Caco-2 (cell line): Measurements from ENCODE around the gene ABCA9. TPM values are rescaled to one million over a fixed set of nuclear protein-coding genes. Genes with fewer than 3 reads are reported as not detected.

Experiments used
- BruUV-seq: library from RNA; stranded (reverse); fragments of 400-500 nt; replicated peaks from 2 replicates; lab custom pipeline; 2021; lab: Mats Ljungman, UMichigan
- CTCF ChIA-PET: fragments of 300-600 bp; sonication (Branson Sonifier 250); formaldehyde crosslinking; loops from one replicate; lab custom pipeline; 2022; ENCODE audit warnings: antibody characterized with exemption; lab: Charles Lee
- POLR2A ChIA-PET: fragments of 300-600 bp; sonication (Branson Sonifier 250); formaldehyde crosslinking; loops from one replicate; lab custom pipeline; 2022; ENCODE audit warnings: antibody characterized with exemption; lab: Charles Lee
- DNase-seq, 2 experiments: peaks; one replicate each; pipeline versions ENCODE4 v3.0.0 to v3.0.0-alpha.2; 2020 to 2022
- H3K27me3 ChIP-seq: replicated peaks from 2 replicates; pipeline ENCODE4 v1.6.0; 2011; ENCODE audit warnings: low read length; ENCODE audit not compliant: control insufficient read depth, insufficient read depth
- H3K36me3 ChIP-seq: 2 replicates; pipeline ENCODE4 v1.5.1; 2011; ENCODE audit warnings: low read length; ENCODE audit not compliant: control insufficient read depth, insufficient read depth
- H3K4me1 ChIP-seq: fragments of 250-450 bp; sonication (Bioruptor Pico); 2 replicates; pipeline ENCODE4 v1.5.1; 2020; ENCODE audit warnings: mild to moderate bottlenecking
- H3K4me3 ChIP-seq: 2 replicates; pipeline ENCODE4 v1.5.1; 2011; ENCODE audit warnings: low read depth, mild to moderate bottlenecking, control low read depth, low read length
- H3K9me3 ChIP-seq: fragments of 250-450 bp; sonication (Bioruptor Pico); 2 replicates; pipeline ENCODE4 v1.5.1; 2020; ENCODE audit warnings: mild to moderate bottlenecking, moderate library complexity
- H3K27ac Mint-ChIP-seq: one replicate; pipeline ENCODE4 v1.8.0; 2022; ENCODE audit warnings: mixed read lengths; ENCODE audit not compliant: unreplicated experiment
- H3K27me3 Mint-ChIP-seq: one replicate; pipeline ENCODE4 v1.8.0; 2022; ENCODE audit warnings: mixed read lengths; ENCODE audit not compliant: insufficient read depth, unreplicated experiment
- H3K36me3 Mint-ChIP-seq: one replicate; pipeline ENCODE4 v1.8.0; 2022; ENCODE audit warnings: mild to moderate bottlenecking, mixed read lengths; ENCODE audit not compliant: insufficient read depth, unreplicated experiment
- H3K4me1 Mint-ChIP-seq: one replicate; pipeline ENCODE4 v1.8.0; 2022; ENCODE audit warnings: low read depth, mixed read lengths; ENCODE audit not compliant: unreplicated experiment
- H3K4me3 Mint-ChIP-seq: one replicate; pipeline ENCODE4 v1.8.0; 2022; ENCODE audit warnings: mild to moderate bottlenecking, moderate library complexity, mixed read lengths; ENCODE audit not compliant: unreplicated experiment
- H3K9me3 Mint-ChIP-seq: one replicate; pipeline ENCODE4 v1.8.0; 2022; ENCODE audit warnings: mixed read lengths; ENCODE audit not compliant: unreplicated experiment
- intact Hi-C: fragments of 100-400 bp; cut with micrococcal nuclease; formaldehyde crosslinking; loops from one replicate; pipeline ENCODE4 v1.10.0; 2022; ENCODE audit not compliant: unreplicated experiment
- total RNA-seq: library from RNA; stranded (reverse); gene quantifications from 2 replicates; pipeline ENCODE4 v1.2.3, GENCODE V29; 2022
- TF ChIP-seq, protein P1 (sequence below), 2 experiments: fragments of 200-600 bp in 1 of 2; IDR thresholded peaks; 1 replicate in 1 of 2; 2 replicates in 1 of 2; pipeline versions ENCODE4 v1.5.1 to v1.8.0; 2011 to 2022; ENCODE audit warnings: antibody characterized with exemption in 1 of 2, control low read depth in 1 of 2, inconsistent platforms in 1 of 2, low read depth in 1 of 2, low read length in 1 of 2, mild to moderate bottlenecking in 1 of 2, moderate library complexity in 1 of 2; ENCODE audit not compliant: insufficient read depth in 1 of 2, severe bottlenecking in 1 of 2, unreplicated experiment in 1 of 2

Gene ABCA9
- total RNA-seq, 1 experiment from 2014 or later: 0.27 TPM

DNA sequence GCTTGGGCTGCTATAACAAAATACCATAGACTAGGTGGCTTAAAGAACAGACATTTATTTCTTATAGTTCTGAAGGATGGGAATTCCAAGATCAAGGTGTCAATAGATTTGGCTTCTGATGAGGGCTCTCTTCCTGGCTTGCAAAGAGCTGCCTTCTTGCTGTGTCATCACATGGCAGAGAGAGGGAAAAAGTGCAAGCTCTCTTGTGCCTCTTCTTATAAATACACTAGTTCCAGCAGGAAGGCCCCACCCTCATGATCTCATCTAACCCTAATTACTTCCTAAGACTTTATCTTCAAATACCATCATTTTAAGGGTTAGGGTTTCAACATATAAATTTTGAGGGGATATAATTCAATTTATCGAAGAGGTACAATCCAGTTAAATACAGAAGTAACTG lies 30.6 kb downstream of the ABCA9 start:
- BruUV-seq: no TSS peak
- no peak overlapping the region for H3K4me3 Mint-ChIP-seq
- peaks cover 4% of the 10 kb centered on the region for H3K4me1 Mint-ChIP-seq
- Histone ChIP-seq H3K4me1 (no peaks in the 10 kb centered on the region), H3K36me3 (no peaks in the 10 kb centered on the region), H3K4me3 (no peak overlapping the region), H3K9me3 (no peaks in the 10 kb centered on the region), H3K27me3 (no peaks in the 10 kb centered on the region)
- CTCF ChIA-PET: interaction anchor here (0.9 kb wide), 1 partner anchor 13 kb away, joined by 3 read pairs; no protein-coding TSS in a partner anchor
- H3K36me3 Mint-ChIP-seq: no peaks in the 10 kb centered on the region
- POLR2A ChIA-PET: no interaction called here
- DNase-seq: no peak
- no peaks in the 10 kb centered on the region for H3K27me3 Mint-ChIP-seq
- H3K9me3 Mint-ChIP-seq: no peaks in the 10 kb centered on the region
- TF ChIP-seq, protein P1, sequence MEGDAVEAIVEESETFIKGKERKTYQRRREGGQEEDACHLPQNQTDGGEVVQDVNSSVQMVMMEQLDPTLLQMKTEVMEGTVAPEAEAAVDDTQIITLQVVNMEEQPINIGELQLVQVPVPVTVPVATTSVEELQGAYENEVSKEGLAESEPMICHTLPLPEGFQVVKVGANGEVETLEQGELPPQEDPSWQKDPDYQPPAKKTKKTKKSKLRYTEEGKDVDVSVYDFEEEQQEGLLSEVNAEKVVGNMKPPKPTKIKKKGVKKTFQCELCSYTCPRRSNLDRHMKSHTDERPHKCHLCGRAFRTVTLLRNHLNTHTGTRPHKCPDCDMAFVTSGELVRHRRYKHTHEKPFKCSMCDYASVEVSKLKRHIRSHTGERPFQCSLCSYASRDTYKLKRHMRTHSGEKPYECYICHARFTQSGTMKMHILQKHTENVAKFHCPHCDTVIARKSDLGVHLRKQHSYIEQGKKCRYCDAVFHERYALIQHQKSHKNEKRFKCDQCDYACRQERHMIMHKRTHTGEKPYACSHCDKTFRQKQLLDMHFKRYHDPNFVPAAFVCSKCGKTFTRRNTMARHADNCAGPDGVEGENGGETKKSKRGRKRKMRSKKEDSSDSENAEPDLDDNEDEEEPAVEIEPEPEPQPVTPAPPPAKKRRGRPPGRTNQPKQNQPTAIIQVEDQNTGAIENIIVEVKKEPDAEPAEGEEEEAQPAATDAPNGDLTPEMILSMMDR (IDR thresholded peaks at IDR 0.05; ENCODE audit: insufficient read depth in 1 of 2, low read depth in 1 of 2, low read length in 1 of 2, severe bottlenecking in 1 of 2, unreplicated experiment in 1 of 2): no peak
- intact Hi-C loops: no loop called here
- H3K27ac Mint-ChIP-seq: no peak overlapping the region

DNA sequence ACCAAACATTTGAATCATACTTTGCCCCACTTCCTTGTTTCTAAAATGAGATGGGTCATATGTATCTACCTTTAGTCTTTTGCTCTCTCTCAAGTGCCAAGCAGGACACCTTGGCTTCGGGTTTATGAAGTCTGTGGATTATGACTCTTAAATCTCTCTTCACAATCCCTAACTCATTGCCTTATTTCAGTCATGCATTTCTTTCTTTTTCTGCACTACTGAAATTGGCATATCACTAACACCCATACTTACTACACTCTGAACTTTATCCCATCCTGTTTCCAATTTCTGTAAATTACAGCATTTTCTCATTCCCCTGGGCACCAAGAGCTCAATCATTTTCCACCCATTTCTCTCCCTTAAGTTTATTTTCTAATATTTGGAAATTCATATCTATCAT lies 42.0 kb downstream of the ABCA9 start:
- intact Hi-C loops: no loop called here

DNA sequence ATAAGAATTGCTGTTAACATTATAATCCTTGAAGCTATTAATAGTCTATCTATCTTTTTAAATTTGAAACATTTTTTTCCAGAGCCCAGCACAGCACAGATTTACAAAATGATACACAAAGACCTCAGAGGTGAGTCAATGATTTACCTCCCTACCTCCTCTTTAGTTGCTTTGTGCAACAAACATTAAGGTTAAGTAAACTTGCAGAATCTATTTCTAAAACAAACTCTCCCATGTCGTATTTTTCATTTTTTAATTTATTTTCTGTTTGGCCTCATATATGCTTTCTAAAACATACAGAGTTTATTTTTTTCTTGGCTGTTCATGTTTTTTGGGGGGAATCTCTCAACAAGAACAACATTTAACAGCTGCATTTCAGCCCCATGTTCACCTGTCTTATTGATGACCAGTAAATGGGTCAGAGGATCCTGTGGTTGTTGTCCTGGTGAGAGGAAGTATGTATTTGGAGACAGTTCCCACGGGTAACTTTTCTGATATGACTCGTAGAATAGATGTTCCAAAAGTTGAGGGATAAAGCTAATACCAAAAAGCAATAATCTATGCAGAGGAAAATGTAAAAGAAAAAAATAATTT lies 42.6 kb downstream of the ABCA9 start:
- Mint-ChIP-seq H3K36me3 (no peaks in the 10 kb centered on the region), H3K27ac (no peak overlapping the region), H3K27me3 (no peaks in the 10 kb centered on the region), H3K9me3 (peaks cover 4% of the 10 kb centered on the region), H3K4me1 (no peaks in the 10 kb centered on the region), H3K4me3 (no peak overlapping the region)
- H3K27me3 ChIP-seq: no peaks in the 10 kb centered on the region
- DNase-seq: no peak
- BruUV-seq: no TSS peak
- ChIA-PET CTCF (no interaction called here), POLR2A (no interaction called here)
- no peaks in the 10 kb centered on the region for H3K9me3 ChIP-seq
- intact Hi-C loops: no loop called here
- H3K4me1 ChIP-seq: no peaks in the 10 kb centered on the region
- H3K36me3 ChIP-seq: no peaks in the 10 kb centered on the region
- no peak overlapping the region for H3K4me3 ChIP-seq
- TF ChIP-seq, protein P1 (IDR thresholded peaks at IDR 0.05; ENCODE audit: insufficient read depth in 1 of 2, low read depth in 1 of 2, low read length in 1 of 2, severe bottlenecking in 1 of 2, unreplicated experiment in 1 of 2): no peak

More for the DNA sequence above, 42.0 kb downstream of the ABCA9 start:
- H3K27ac Mint-ChIP-seq: no peak overlapping the region
- DNase-seq: no peak
- TF ChIP-seq, protein P1 (IDR thresholded peaks at IDR 0.05; ENCODE audit: insufficient read depth in 1 of 2, low read depth in 1 of 2, low read length in 1 of 2, severe bottlenecking in 1 of 2, unreplicated experiment in 1 of 2): no peak
- no peaks in the 10 kb centered on the region for H3K9me3 Mint-ChIP-seq
- Histone ChIP-seq H3K36me3 (no peaks in the 10 kb centered on the region), H3K27me3 (no peaks in the 10 kb centered on the region), H3K4me1 (no peaks in the 10 kb centered on the region), H3K9me3 (no peaks in the 10 kb centered on the region), H3K4me3 (no peak overlapping the region)
- POLR2A ChIA-PET: no interaction called here
- no peak overlapping the region for H3K4me3 Mint-ChIP-seq
- H3K36me3 Mint-ChIP-seq: no peaks in the 10 kb centered on the region
- no peaks in the 10 kb centered on the region for H3K4me1 Mint-ChIP-seq
- no TSS peak for BruUV-seq
- no peaks in the 10 kb centered on the region for H3K27me3 Mint-ChIP-seq
- CTCF ChIA-PET: no interaction called here
